Adipose tissue (tissue), 3 donors: ENCODE data around the gene PRDX5. TPM values are rescaled to one million over a fixed set of nuclear protein-coding genes. Genes with fewer than 3 reads are reported as not detected.

Source experiments
- H3K27ac ChIP-seq: one replicate; pipeline ENCODE4 v1.5.1; 2013; ENCODE audit warnings: low read depth, low read length
- WGBS, 3 donors: extraction: QIAGEN DNeasy Blood & Tissue Kit; methylation state at CpG; one replicate each; pipeline ENCODE4 v1.1.7; 2013; 5-methylcytosine and 5-hydroxymethylcytosine counted together
- polyA plus RNA-seq, 3 donors: library from polyadenylated mRNA; stranded (reverse); fragments of 200-250 nt; gene quantifications; one replicate each; pipeline ENCODE4 v1.2.3, GENCODE V29; 2013
- donor health status: healthy with polysubstance abuse.
- donor health status: Bipolar disorder and iron deficiency.
- donor health status: healthy.

The PRDX5 gene
- polyA plus RNA-seq, 3 donors, result 183 to 391 (median 277) TPM

DNA sequence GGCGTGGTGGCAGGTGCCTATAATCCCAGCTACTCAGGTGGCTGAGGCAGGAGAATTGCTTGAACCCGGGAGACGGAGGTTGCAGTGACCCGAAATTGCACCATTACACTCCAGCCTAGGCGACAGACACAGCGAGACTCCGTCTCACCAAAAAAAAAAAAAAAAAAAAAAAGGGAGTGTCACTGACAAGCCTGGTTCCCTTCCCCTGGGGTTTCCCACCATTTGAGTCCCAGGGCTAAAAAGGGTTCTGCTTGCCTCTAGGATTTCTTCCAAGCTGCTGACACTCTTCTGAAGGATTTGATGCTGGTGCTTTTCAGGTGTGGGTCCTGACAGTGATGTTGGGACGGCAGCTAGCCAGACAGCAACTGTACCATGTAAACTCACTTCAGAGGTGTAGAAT lies 20.8 kb downstream of the PRDX5 start:
- H3K27ac ChIP-seq, result no peak overlapping the region
- WGBS, 3 donors, result 78 to 88% (median 80%) methylated on average over 8 of the region's 8 CpGs

GRCh38 chr11:64339286-64339685 lies 21.4 kb downstream of the PRDX5 start:
- no peak overlapping the region for H3K27ac ChIP-seq
- WGBS, 3 donors, result 51 to 72% (median 63%) methylated on average over 4 of the region's 4 CpGs

- 44 to 87% (median 62%) methylated on average over 16 of the region's 16 CpGs for WGBS, 3 donors
- no peak within 1 kb of the TSS for H3K27ac ChIP-seq
Measured at GRCh38 chr11:64339754-64340408, 22.0 kb downstream of the PRDX5 start, which contains the start of gene CCDC88B. Gene CCDC88B (plus strand): TSS chr11:64340204. CDS start chr11:64340267, 63 bp downstream.

GRCh38 chr11:64340671-64341335 lies 22.9 kb downstream of the PRDX5 start:
- no peak overlapping the region for H3K27ac ChIP-seq
- 24 to 32% (median 29%) methylated on average over 28 to 33 of the region's 33 CpGs for WGBS, 3 donors

GRCh38 chr11:64341429-64341828 lies 23.5 kb downstream of the PRDX5 start:
- no peak overlapping the region for H3K27ac ChIP-seq
- 61 to 86% (median 68%) methylated on average over 18 to 21 of the region's 21 CpGs for WGBS, 3 donors

DNA sequence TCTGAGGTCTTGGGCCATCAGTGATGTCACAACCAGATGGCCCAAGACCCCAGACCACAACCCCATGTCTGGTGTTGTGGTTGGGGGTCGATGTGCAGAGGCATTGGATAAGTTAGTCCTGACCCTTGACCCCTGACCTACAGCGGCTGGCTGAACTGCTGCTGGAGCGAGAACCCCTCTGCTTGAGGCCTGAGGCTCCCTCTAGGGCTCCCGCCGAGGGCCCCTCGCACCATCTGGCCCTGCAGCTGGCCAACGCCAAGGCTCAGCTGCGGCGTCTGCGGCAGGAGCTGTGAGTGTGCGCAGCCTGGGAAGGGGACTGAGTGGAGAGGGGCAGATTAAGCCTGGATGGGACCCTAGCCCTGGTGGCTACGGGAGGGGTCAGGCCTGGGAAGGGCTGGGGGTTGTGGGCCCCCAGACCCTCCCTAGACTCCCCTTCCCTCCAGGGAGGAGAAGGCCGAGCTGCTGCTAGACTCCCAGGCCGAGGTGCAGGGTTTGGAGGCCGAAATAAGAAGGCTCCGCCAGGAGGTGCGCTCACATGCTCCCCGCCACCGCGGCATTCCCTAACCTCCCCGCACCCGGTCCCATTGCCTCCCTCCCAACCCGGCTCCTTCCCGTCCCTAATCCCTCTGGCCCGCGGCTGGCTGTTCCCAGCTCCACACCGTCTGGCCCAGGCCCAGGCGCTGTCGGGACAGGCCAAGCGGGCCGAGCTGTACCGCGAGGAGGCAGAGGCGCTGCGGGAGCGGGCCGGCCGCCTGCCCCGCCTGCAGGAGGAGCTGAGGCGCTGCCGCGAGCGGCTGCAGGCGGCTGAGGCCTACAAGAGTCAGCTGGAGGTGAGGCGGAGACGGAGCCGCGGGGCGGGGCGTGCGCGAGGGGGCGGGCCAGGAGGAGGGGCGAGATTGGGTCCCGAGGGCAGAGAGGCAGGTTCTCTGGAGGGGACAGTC lies 24.2 kb downstream of the PRDX5 start:
- no peak overlapping the region for H3K27ac ChIP-seq
- WGBS, 3 donors, result 18 to 23% (median 21%) methylated on average over 50 to 55 of the region's 55 CpGs

GRCh38 chr11:64342869-64343745 lies 25.2 kb downstream of the PRDX5 start:
- 64 to 69% (median 65%) methylated on average over 17 to 29 of the region's 29 CpGs for WGBS, 3 donors
- H3K27ac ChIP-seq, result no peak overlapping the region

GRCh38 chr11:64343767-64344559 lies 26.0 kb downstream of the PRDX5 start:
- 78 to 88% (median 87%) methylated on average over 16 to 18 of the region's 18 CpGs for WGBS, 3 donors

GRCh38 chr11:64344787-64345186 lies 26.9 kb downstream of the PRDX5 start:
- 94 to 95% (median 95%) methylated on average over 23 to 28 of the region's 28 CpGs for WGBS, 3 donors
- H3K27ac ChIP-seq, result no peak overlapping the region

More at GRCh38 chr11:64343767-64344559, 26.0 kb downstream of the PRDX5 start:
- H3K27ac ChIP-seq, result no peak overlapping the region

DNA sequence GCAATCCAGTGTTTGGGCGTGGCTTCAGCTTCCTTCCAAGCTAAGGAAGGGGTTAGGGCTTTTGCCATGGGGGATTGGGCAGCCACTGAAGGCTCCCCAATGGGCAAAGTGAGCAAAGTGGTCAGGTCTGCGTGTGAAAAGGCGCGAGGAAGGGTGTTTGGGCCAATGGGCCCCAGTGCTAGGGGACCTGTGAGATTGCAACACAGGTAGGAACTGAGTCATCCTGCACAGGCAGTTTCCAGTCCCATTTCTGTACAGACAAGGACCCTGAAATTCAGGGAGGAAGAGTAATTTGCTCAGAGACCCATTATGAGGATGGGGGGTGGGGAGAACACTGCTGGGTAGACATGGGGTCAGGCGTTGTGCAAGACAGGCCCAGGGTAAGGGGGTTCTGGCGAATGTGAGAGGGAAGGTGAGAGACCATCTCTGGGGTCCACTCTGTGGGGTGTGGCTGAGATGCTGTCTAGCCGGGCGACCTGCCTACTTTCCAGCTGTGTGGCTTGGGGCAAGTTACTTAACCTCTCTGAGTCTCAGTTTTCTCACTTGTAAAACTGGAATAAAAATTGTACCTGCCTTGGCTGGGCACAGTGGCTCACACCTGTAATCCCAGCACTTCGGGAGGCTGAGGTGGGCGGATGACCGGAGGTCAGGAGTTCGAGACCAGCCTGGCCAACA lies 29.4 kb downstream of the PRDX5 start:
- 76 to 89% (median 86%) methylated on average over 12 of the region's 12 CpGs for WGBS, 3 donors

DNA sequence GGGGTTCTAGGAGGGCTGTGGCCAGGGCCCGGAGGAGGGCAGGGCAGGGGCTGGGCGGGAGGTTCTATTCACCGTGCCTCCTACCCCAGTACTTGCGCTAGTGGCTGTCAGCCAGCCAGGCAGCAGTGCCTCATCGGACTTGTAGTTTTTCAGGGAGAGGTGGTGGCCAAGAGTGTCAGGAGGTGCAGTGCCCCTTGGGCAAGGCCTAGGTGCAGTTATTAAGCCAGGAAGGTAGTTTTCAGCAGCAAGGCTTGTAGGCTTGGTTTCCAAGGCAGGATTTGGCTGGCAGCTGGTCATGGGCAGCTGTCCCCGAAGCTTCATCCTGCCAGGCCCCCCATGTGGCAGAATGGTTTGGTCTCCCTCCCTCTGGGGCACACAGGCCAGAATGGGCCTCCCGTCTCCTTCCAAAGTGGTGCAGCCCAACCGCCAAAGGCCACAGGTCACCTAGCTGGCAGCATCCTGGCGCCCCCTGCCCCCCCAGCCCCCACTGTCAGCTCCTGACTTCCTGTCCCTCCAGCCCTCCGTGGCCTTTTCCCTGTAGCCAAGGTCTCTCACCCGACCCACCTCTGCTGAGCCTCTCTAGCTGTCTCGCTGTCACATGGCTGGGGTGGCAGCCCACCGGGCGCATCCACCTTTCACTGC lies 30.6 kb downstream of the PRDX5 start:
- 63 to 79% (median 65%) methylated on average over 13 to 14 of the region's 14 CpGs for WGBS, 3 donors
- no peak overlapping the region for H3K27ac ChIP-seq

More for the DNA sequence above, 29.4 kb downstream of the PRDX5 start:
- H3K27ac ChIP-seq, result no peak overlapping the region

DNA sequence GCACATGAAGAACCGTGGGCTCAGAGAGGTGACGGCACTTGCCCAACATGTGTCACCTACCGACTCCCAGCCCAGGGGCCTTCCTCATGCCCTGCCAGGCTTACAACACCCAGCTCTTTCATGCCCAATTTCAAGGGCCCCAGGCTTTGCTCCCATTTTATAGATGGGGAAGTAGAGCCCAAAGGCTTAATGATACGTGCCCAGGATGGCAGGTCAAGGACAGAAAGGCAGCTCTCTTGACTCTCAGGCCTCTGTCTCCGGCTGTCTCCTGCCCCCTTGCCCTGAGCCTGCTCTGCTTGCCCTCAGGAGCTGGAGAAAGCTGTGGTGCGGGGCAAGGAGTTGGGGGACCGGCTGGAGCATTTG lies 31.1 kb downstream of the PRDX5 start:
- no peak overlapping the region for H3K27ac ChIP-seq
- 84 to 89% (median 87%) methylated on average over 7 of the region's 7 CpGs for WGBS, 3 donors

- WGBS, 3 donors, result 86 to 93% (median 89%) methylated on average over 11 of the region's 11 CpGs
Measured at GRCh38 chr11:64349404-64349803, 31.5 kb downstream of the PRDX5 start.

GRCh38 chr11:64351136-64351631 lies 33.3 kb downstream of the PRDX5 start:
- no peak overlapping the region for H3K27ac ChIP-seq
- WGBS, 3 donors, result 87 to 94% (median 91%) methylated on average over 16 to 18 of the region's 18 CpGs

More at GRCh38 chr11:64349404-64349803, 31.5 kb downstream of the PRDX5 start:
- H3K27ac ChIP-seq, result no peak overlapping the region

DNA sequence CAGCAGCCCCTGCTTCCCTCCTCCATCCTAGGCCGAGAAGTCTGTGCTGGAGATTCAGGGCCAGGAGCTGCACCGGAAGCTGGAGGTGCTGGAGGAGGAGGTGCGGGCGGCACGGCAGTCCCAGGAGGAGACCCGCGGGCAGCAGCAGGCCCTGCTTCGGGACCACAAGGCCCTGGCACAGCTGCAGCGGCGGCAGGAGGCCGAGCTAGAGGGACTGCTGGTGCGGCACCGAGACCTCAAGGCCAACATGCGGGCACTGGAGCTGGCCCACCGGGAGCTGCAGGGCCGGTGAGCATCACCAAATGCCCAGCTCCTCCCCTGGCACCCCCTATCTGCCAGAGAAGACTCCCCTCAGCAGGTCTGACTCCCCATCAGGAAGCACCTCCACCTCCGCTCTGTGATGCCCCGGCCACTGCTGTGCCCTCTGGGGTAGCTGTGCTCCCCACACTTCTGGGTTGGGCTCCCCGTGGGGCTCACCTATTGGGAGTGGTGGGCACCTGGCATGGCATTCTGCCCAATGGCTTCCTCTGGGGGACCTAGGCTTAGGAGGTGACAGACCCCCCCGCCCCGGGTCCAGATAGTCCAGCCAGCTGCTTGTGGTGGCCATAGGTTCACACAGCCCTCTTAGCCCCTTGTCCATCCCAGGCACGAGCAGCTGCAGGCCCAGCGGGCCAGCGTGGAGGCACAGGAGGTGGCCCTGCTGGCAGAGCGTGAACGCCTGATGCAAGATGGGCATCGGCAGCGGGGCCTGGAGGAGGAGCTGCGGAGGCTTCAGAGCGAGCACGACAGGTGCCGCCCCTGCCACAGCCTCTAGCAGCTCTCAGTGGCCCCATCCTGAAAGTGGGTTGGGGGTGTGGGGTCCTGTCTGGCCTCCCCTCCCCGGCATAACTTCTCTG lies 34.4 kb downstream of the PRDX5 start:
- H3K27ac ChIP-seq, result no peak overlapping the region
- WGBS, 3 donors, result 90 to 92% (median 92%) methylated on average over 32 to 33 of the region's 33 CpGs
